Keratinocyte (primary cell): ENCODE data around the gene ASIC5. TPM values are rescaled to one million over a fixed set of nuclear protein-coding genes. Genes with fewer than 3 reads are reported as not detected.

Experiments used
- DNase-seq: peaks from one replicate; pipeline ENCODE4 v3.0.0-alpha.2; 2011; ENCODE audit warnings: low read depth, missing footprints, low spot score
- FAIRE-seq: peaks from 2 replicates; lab custom pipeline; 2011; peaks lifted over from hg19 to GRCh38; lab: Jason Lieb, UNC
- H2AFZ ChIP-seq: 2 replicates; pipeline ENCODE4 v1.6.0; 2012; ENCODE audit warnings: low read length, control low read depth, inconsistent platforms; ENCODE audit not compliant: control insufficient read depth
- H3K27ac ChIP-seq: 2 replicates; pipeline ENCODE4 v1.5.1; 2011; ENCODE audit warnings: low read length; ENCODE audit not compliant: control insufficient read depth, insufficient read depth
- H3K27me3 ChIP-seq: 3 replicates; pipeline ENCODE4 v1.6.0; 2011; ENCODE audit warnings: low read length; ENCODE audit not compliant: control insufficient read depth, insufficient read depth; ENCODE audit errors: extremely low read depth
- H3K36me3 ChIP-seq, 2 experiments: 2 replicates in 1 of 2; 3 replicates in 1 of 2; pipeline ENCODE4 v1.5.1; 2011; ENCODE audit warnings: low read length in 2 of 2, mild to moderate bottlenecking in 1 of 2; ENCODE audit not compliant: control insufficient read depth in 2 of 2, insufficient read depth in 2 of 2; ENCODE audit errors: extremely low read depth in 1 of 2
- H3K4me1 ChIP-seq: 3 replicates; pipeline ENCODE4 v1.5.1; 2011; ENCODE audit warnings: low read length; ENCODE audit not compliant: control insufficient read depth, insufficient read depth; ENCODE audit errors: extremely low read depth
- H3K4me2 ChIP-seq: 3 replicates; pipeline ENCODE4 v1.6.0; 2011; ENCODE audit warnings: low read depth, low read length; ENCODE audit not compliant: control insufficient read depth, insufficient read depth; ENCODE audit errors: extremely low read depth
- H3K4me3 ChIP-seq, 3 experiments: fragments of 200-600 bp in 1 of 3; sonication (generic) in 1 of 3; 2 replicates in 2 of 3; 3 replicates in 1 of 3; pipeline ENCODE4 v1.5.1; 2011 to 2016; ENCODE audit warnings: low read length in 3 of 3, mild to moderate bottlenecking in 3 of 3, control low read depth in 2 of 3, inconsistent platforms in 1 of 3, low read depth in 1 of 3, mixed read lengths in 1 of 3, mixed run types in 1 of 3, moderate library complexity in 1 of 3; ENCODE audit not compliant: control insufficient read depth in 2 of 3, insufficient read depth in 2 of 3; ENCODE audit errors: extremely low read depth in 1 of 3
- H3K79me2 ChIP-seq: 2 replicates; pipeline ENCODE4 v1.6.0; 2012; ENCODE audit warnings: low read length; ENCODE audit not compliant: control insufficient read depth, insufficient read depth
- H3K9ac ChIP-seq: 3 replicates; pipeline ENCODE4 v1.6.0; 2011; ENCODE audit warnings: low read length; ENCODE audit not compliant: control insufficient read depth, insufficient read depth; ENCODE audit errors: extremely low read depth
- H3K9me1 ChIP-seq: 3 replicates; pipeline ENCODE4 v1.6.0; 2011; ENCODE audit warnings: low read length; ENCODE audit not compliant: control insufficient read depth, insufficient read depth; ENCODE audit errors: extremely low read depth
- H3K9me3 ChIP-seq: 2 replicates; pipeline ENCODE4 v1.5.1; 2012; ENCODE audit warnings: low read depth, low read length; ENCODE audit not compliant: control insufficient read depth
- H4K20me1 ChIP-seq: 3 replicates; pipeline ENCODE4 v1.6.0; 2011; ENCODE audit warnings: low read length; ENCODE audit not compliant: control insufficient read depth, insufficient read depth; ENCODE audit errors: extremely low read depth
- EZH2 ChIP-seq: IDR thresholded peaks from one replicate; pipeline ENCODE4 v1.6.1; 2012; ENCODE audit warnings: inconsistent platforms, mild to moderate bottlenecking, low read length, moderate library complexity
- dilution Hi-C: fragments of 300-500 bp; cut with MboI; formaldehyde crosslinking; loops from one replicate; pipeline ENCODE4 v1.7.0; 2020; ENCODE audit warnings: low sequenced_read_pairs; ENCODE audit not compliant: extremely low pct_ligation_motif_present
- polyA plus RNA-seq, 5 experiments: library from polyadenylated mRNA; depleted of rRNA in 3 of 5; stranded (reverse) in 3 of 5; stranded (forward) in 1 of 5; unstranded in 1 of 5; fragments of >200 nt; gene quantifications; 1 replicate in 1 of 5; 2 replicates in 3 of 5; 3 replicates in 1 of 5; pipeline versions ENCODE4 v1.2.1 to v1.2.3, GENCODE V29; 2011 to 2012; ENCODE audit warnings: missing spikeins in 2 of 5, low read depth in 1 of 5, low replicate concordance in 1 of 5
- TF ChIP-seq, protein P1 (sequence below), 3 experiments: IDR thresholded peaks in 1 of 3; conservative IDR thresholded peaks in 1 of 3; optimal IDR thresholded peaks in 1 of 3; 2 replicates in 2 of 3; 3 replicates in 1 of 3; pipeline versions ENCODE3 to v1.5.1; 2011; ENCODE audit warnings: low read length in 3 of 3, mild to moderate bottlenecking in 3 of 3, moderate library complexity in 2 of 3, control low read depth in 1 of 3, inconsistent platforms in 1 of 3; ENCODE audit not compliant: insufficient read depth in 2 of 3; ENCODE audit errors: extremely low read depth in 1 of 3

Gene ASIC5
- polyA plus RNA-seq, 1 donor (not counting 4 experiments of a cell fraction or from before 2014, with no cell fraction given), result not detected

- H3K36me3 ChIP-seq, result no peaks in the 10 kb centered on the region
- no peaks in the 10 kb centered on the region for H3K9me3 ChIP-seq
- H3K27me3 ChIP-seq, result no peaks in the 10 kb centered on the region
- H3K4me3 ChIP-seq, result no peak overlapping the region
- no peak overlapping the region for H3K4me2 ChIP-seq
- no peak for DNase-seq
- H3K4me1 ChIP-seq, result no peaks in the 10 kb centered on the region
- no peaks in the 10 kb centered on the region for H3K79me2 ChIP-seq
- FAIRE-seq, result no peak
- H4K20me1 ChIP-seq, result no peaks in the 10 kb centered on the region
- no peak overlapping the region for H3K9ac ChIP-seq
- H3K9me1 ChIP-seq, result no peaks in the 10 kb centered on the region
- no peak overlapping the region for H2AFZ ChIP-seq
- TF ChIP-seq, protein P1, sequence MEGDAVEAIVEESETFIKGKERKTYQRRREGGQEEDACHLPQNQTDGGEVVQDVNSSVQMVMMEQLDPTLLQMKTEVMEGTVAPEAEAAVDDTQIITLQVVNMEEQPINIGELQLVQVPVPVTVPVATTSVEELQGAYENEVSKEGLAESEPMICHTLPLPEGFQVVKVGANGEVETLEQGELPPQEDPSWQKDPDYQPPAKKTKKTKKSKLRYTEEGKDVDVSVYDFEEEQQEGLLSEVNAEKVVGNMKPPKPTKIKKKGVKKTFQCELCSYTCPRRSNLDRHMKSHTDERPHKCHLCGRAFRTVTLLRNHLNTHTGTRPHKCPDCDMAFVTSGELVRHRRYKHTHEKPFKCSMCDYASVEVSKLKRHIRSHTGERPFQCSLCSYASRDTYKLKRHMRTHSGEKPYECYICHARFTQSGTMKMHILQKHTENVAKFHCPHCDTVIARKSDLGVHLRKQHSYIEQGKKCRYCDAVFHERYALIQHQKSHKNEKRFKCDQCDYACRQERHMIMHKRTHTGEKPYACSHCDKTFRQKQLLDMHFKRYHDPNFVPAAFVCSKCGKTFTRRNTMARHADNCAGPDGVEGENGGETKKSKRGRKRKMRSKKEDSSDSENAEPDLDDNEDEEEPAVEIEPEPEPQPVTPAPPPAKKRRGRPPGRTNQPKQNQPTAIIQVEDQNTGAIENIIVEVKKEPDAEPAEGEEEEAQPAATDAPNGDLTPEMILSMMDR (optimal IDR thresholded peaks at IDR 0.05 in 1 of 3, IDR thresholded peaks at IDR 0.05 in 1 of 3, conservative IDR thresholded peaks at IDR 0.05 in 1 of 3; ENCODE audit: extremely low read depth in 1 of 3, insufficient read depth in 2 of 3, low read length in 3 of 3), result no peak
- TF ChIP-seq EZH2, result no peak
- dilution Hi-C loops, result no loop called here
- no peak overlapping the region for H3K27ac ChIP-seq
These were observed 43.5 kb downstream of the ASIC5 start for GRCh38 chr4:155822572-155822971.

GRCh38 chr4:155820887-155821518 is 45.1 kb downstream of the ASIC5 start:
- H3K9me3 ChIP-seq, result no peaks in the 10 kb centered on the region
- no peak for TF ChIP-seq EZH2
- TF ChIP-seq, protein P1 (optimal IDR thresholded peaks at IDR 0.05 in 1 of 3, IDR thresholded peaks at IDR 0.05 in 1 of 3, conservative IDR thresholded peaks at IDR 0.05 in 1 of 3; ENCODE audit: extremely low read depth in 1 of 3, insufficient read depth in 2 of 3, low read length in 3 of 3), result no peak
- H3K4me2 ChIP-seq, result no peak overlapping the region
- H3K36me3 ChIP-seq, result no peaks in the 10 kb centered on the region
- no peak overlapping the region for H3K9ac ChIP-seq
- H4K20me1 ChIP-seq, result no peaks in the 10 kb centered on the region
- H3K9me1 ChIP-seq, result no peaks in the 10 kb centered on the region
- FAIRE-seq (no peak), DNase-seq (no peak)
- H3K4me3 ChIP-seq, result no peak overlapping the region
- dilution Hi-C loops, result no loop called here
- H2AFZ ChIP-seq, result no peak overlapping the region
- H3K27ac ChIP-seq, result no peak overlapping the region
- H3K4me1 ChIP-seq, result no peaks in the 10 kb centered on the region
- no peaks in the 10 kb centered on the region for H3K27me3 ChIP-seq
- no peaks in the 10 kb centered on the region for H3K79me2 ChIP-seq
